HG03280 (cell line): ENCODE measurements around the gene PICK1.
"Not testable (repeated sequence)": the region's sequence is repeated elsewhere in the genome, so short reads cannot be mapped to it uniquely, and the experiment has no call there.

ENCODE experiments used
- ATAC-seq: cut with Tn5 transposase; IDR thresholded peaks from one replicate; pipeline ENCODE4 v1.9.1; 2021; ENCODE audit warnings: mild to moderate bottlenecking, moderate library complexity; ENCODE audit not compliant: unreplicated experiment

The PICK1 gene

GRCh38 chr22:38030311-38031133, 26.7 kb upstream of the PICK1 start:
- ATAC-seq = no peak

- no peak for ATAC-seq
Observed at GRCh38 chr22:38031491-38031890, 25.7 kb upstream of the PICK1 start.

DNA sequence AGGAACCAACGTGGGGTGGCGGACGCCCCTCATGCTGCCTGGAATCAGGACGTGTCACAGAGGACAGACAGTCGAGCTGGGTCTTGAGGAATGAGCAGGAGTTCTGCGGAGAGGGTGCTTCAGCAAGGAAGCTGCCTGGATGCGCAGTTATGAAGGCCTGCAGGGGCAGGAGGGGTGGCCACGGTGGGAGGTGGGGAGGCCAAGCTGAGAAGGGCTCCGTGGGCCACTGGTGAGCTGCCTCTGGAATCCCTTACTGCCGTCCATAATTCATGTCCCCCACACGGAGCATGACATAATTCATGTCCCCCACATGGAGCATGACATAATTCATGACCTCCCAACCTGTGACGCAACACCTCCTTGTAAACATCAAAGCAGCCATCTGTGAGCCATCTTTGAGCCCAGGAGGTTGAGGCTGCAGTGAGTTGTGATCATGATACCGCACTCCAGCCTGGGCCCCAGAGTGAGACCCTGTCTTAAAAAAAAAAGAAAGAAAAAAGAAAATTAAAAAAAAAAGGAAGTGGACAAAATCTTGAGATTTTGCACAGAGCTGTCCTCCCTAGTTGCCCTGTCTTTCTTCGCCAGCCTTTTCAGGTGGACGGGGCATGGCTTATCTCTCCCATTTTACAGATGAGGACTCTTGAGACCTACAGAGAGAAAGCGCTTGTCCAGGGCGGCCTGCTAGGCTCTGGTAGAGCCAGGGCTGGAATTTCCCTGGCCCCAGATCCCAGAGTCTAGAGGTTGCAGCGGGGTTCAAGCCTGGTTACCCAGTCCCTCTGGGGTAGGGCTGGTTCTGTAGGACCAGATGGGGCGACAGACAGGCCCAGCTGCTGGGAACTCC, 24.3 kb upstream of the PICK1 start:
- no peak for ATAC-seq

DNA sequence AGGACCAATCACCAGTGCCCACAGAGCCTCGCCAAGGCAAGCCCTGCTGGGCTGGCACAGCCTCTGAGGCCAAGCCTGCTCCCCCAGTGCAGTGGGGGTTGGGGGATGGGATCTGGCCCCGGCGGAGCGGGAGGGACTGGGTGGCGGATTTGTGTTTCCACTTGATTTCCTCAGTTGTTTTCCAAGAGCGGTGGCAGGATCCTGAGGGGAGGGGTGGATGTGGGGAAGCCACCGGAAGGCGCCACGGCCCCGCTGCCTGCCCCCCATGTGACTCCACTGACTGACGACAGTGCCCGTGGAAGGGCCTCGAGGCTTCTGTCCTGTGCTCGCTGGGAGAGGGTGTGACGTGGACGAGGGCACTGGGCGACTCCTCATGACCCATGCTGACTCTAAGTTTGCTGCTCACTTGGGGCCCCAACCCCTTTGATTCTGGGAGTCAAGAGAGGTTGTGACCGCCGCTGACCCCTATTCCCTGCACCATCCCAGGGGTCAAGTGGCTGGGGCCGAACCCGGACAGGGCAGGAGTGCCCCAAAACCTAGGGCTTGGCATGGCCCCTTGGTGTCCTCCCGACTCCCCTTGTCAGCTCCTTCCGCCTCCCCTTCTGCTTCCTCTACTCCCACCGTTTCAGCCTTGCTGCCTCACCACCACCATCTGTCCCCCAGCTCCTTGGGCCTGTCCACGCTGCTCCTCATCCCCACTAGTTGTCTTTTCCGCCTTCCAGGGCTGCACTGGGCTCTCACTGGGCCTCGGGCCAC, 23.5 kb upstream of the PICK1 start:
- ATAC-seq = no peak

GRCh38 chr22:38034278-38034882, 22.8 kb upstream of the PICK1 start:
- no peak for ATAC-seq

GRCh38 chr22:38034884-38035529, 22.2 kb upstream of the PICK1 start:
- ATAC-seq = no peak

DNA sequence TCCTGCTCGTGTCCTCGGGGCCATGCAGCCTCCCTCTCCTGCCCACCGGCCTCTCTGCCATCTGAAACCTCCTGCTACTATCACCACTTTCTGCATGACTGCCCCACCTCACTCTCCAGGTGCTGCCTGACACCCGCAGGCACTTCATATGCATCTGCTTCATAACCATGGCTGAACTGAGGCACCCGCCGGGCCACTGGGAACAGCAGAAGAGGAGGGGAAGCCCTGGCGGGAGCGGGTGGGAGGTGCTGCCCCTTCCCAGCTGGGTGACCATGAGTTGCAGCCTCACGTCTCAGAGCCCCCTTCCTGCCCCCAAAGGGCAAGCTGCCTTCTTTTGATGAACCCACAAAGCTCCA, 21.7 kb upstream of the PICK1 start:
- ATAC-seq = no peak

GRCh38 chr22:38036392-38037062, 20.7 kb upstream of the PICK1 start:
- ATAC-seq = no peak

GRCh38 chr22:38037367-38038150, 19.6 kb upstream of the PICK1 start:
- ATAC-seq = not testable (repeated sequence)

DNA sequence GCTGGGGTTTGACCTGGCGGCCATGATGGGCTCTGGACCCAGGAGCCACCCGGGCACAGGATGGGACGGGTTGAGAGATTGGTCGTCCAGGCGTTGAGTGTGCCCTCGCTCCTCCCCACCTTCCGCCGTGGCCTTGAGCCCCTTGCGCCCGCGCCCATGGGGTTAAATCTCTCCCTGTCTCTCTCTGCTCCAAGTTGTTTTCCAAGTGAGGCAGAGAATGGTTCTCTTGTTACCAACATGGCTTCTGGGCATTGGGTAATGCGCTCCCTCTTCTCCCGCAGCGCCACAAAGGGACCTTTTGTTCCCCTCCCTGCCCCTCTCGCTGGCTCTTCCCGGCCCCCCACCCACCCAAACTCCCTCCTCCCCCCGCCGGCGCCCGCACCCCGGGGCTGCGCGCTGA, 18.8 kb upstream of the PICK1 start:
- no peak for ATAC-seq

- no peak for ATAC-seq
Observed at GRCh38 chr22:38038890-38039812, 18.1 kb upstream of the PICK1 start.

- ATAC-seq = no peak
Observed at GRCh38 chr22:38040953-38041759, 16.0 kb upstream of the PICK1 start.

DNA sequence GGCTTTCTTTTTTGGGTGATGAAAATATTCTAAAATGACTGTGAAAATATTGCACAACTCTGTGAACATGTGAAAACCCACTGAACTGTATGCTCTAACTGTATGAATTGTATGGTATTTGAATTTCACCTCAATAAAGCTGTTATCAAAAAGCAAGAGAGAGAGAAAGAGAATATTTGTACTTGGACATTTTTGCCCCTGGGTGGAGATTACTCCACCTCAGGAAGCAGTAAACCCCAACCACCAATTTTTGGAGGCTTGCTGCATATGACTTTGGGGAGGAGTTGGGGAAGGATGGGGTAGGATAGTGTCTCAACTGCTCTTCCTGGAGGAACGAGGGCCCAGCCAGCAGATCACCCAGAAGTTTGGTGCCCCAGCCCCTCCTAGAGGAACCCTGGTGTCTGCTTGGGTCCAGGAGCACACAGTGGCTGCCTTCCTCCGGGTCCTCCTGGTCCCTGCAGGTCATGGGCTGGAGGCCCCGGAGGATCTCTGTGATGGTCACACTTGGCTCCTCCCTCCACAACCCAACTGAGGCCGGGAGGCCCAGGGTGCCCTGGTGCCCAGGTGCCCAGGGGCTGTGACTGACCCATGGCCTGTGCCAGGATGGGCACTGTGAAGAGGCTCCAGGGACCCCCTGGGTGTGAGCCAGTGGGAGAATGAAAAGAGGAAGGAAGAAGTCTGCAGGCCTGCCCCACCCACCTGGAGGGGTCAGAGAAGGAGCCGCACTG, 15.3 kb upstream of the PICK1 start:
- no peak for ATAC-seq

DNA sequence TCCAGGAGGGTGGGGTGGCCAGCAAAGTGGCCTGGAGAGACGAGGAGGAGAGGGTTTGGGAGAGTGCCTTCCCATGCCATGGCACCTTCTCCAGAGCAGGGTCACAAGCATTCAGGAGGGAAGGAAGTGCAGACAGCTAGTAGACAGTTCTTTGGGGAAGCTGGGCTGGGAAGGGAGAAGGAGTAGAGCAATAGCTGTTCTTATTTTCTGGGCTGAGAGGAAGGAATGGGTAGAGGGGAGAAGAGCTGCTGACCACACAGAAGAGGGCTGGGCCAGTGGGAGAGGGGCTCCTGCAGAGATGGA, 14.8 kb upstream of the PICK1 start:
- no peak for ATAC-seq

- no peak for ATAC-seq
Observed at GRCh38 chr22:38043151-38044039, 13.8 kb upstream of the PICK1 start.
